Right kidney (tissue), 1 donor: ENCODE data around the gene EFEMP2.
"Not testable (repeated sequence)": the region's sequence is repeated elsewhere in the genome, so short reads cannot be mapped to it uniquely, and the experiment has no call there.

ENCODE experiments used
- DNase-seq: peaks from one replicate; pipeline ENCODE4 v3.0.0-alpha.2; 2016

EFEMP2 gene

DNA sequence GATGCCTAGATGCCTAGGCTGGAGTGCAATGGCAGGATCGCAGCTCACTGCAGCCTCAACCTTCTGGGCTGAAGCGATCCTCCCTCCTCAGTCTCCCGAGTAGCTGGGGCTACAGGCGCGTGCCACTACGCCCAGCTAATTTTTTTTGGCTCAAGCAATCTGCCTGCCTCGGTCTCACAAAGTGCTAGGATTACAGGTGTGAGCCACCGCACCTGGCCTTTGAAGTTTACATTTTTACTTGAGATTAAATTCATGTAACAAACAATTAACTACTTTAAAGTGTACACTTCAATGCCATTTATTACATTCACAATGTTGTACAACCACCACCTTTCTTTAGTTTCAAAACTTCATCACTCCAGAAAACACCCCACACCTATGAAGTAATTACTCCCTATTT is 31.1 kb upstream of the EFEMP2 start:
- no peak for DNase-seq

DNA sequence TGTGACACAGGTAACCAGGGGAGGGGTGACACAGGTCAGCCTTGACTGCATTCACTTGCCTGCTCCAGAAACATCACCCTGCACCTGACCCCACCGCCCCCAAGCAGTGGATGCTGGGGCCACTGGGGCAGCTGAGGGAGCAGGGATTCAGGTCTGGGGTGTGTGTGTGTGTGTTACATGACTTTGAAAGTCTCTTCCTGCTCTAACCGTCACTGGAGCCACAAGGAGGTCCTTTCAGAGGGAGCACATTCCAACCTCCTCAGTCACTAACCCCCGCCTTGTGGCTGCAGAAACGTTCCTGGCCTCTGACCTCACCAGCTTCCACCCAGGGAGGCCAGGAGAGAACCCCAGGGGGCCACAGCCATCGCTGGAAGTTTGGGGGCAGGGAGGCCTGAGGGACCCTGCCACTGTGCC is 30.5 kb upstream of the EFEMP2 start:
- no peak for DNase-seq

DNA sequence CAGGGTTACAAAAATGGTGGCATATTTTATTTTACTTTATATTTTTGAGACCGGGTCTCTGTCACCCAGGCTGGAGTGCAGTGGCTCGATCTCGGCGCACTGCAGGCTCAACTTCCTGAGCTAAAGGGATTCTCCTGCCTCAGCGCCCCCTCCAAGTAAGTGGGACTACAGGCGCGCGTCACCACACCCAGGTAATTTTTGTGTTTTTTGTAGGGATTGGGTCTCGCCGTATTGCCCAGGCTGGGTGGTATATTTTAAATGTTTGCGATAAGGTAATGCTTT is 28.2 kb upstream of the EFEMP2 start:
- no peak for DNase-seq

DNA sequence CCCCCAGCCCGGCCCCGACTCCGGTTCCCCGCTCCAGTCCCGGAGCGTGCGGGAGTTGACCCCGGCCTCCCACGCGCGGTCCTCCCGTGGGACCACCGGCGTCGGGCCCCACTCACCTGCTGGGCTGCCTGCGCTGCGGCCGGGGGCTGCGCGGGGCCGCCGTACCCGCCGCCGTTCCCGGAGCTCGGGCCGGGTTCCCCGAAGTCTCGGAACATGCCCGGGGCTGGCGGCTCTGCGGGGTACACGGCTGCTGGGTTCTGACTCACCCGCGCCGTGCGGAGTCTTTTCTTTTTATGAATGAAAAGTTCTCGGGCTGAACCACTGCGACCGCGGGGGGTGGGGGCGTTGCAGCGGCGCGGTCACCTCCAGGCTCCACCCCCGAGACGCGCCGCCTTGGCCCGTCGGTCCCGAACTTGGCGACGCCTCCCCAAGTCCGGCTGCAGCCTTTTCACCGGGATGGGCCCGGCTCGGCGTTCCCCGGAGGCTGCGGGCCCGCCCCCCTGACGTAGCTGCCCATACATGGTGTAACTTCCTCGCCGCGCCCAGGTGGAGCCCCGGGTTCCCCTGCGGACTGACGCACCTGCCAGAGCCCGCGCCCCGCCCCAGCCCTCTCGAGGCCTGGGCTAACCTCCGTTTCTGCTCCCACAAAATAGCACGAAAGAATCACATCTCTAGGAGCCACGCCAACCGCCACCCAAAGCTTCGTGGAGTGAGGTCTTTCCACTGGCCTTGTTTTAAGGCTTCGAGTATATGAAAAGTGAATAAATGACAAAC is 27.7 kb upstream of the EFEMP2 start, which contains the start of gene FOSL1:
Gene FOSL1, minus strand, starts transcription at position 264 of the 774 bp plus-strand sequence. Its CDS starts 49 bp downstream, at position 215.
- peak; percentile 71 for DNase-seq

DNA sequence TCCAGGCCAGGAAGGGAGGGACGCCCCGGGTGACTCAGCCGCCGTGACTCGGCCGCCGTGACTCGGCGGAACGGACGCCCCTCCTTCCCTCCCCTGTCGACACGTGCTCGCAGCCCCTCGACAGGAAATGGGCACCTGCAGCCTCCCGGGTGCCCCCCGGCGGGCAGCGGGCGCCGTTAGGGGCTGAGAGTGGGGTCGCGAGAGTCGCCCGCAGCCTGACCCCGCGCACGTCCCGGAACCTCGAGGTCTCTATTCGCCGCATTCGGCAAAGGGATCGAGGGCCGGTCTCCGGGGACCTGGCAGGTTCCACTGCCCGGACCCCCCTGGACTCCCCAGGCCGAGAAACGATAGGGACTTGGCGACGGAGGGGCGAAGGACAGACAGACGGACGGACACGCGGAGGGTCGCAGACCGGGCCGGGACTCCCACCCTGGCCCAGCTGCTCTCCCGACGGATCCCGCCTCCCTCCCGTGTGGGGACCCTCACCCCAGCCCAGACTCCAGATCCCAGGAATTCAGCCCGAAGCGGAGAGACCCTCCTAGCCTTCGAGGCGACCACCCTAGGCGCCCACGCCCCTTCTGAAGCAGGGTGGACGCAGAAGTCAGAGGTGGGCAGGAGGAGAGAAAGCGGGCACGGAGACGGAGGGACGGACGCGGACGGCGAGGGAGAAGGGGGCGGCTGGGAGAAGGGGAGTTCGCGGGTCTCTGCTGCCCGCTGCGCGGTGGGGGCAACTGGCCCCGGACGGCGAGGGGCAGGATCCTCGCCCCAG is 26.9 kb upstream of the EFEMP2 start:
- peak; percentile 49 for DNase-seq

DNA sequence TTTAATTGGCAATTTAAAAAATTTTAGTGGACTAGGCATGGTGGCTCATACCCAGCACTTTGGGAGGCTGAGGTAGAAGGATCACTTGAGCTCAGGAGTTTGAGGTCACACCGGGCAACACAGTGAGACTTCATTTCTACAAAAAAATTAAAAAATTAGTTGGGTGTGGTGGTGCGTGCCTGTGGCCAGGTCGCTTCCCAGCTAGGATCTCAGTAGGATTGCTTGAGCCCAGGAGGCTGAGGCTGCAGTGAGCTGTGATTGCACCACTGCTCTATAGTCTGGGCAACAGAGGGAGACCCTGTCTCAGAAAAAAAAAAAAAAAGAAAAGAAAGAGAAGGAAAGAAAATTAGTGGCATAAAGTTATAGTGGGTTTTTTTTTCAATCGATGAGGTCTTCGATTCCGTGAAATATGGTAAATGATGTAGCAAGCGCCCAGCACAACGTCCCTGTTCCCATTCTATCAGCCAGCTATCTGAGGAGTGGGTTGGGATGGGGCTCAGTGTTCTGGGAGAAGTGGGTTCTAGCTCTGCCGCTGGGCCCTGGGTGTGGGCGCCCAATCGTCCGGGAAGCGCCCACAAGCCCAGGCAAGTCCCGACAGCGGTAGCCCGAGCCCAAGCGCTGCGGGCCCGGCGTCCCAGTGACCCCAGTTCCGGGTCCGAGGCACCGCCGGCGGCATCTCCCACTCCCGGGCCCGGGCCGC is 26.2 kb upstream of the EFEMP2 start:
- no peak for DNase-seq

DNA sequence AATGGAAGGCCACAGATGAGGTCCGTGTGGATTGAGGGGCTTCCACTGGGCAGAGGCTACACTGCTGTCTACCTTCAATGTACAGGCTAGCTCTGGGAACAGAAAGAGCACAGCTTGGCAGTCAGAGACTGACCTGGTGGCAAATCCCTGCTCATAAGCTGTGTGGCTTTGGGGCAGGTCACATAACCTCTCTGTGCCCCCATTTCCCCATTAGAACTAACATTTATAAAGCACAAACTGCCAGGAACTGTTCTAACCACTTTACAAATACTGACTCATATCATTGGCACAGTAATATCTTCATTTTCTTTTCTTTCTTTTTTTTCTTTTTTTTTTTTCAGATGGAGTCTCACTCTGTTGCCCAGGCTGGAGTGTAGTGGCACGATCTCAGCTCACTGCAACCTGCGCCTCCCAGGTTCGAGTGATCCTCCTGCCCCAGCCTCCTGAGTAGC is 24.4 kb upstream of the EFEMP2 start:
- DNase-seq, result no peak

DNA sequence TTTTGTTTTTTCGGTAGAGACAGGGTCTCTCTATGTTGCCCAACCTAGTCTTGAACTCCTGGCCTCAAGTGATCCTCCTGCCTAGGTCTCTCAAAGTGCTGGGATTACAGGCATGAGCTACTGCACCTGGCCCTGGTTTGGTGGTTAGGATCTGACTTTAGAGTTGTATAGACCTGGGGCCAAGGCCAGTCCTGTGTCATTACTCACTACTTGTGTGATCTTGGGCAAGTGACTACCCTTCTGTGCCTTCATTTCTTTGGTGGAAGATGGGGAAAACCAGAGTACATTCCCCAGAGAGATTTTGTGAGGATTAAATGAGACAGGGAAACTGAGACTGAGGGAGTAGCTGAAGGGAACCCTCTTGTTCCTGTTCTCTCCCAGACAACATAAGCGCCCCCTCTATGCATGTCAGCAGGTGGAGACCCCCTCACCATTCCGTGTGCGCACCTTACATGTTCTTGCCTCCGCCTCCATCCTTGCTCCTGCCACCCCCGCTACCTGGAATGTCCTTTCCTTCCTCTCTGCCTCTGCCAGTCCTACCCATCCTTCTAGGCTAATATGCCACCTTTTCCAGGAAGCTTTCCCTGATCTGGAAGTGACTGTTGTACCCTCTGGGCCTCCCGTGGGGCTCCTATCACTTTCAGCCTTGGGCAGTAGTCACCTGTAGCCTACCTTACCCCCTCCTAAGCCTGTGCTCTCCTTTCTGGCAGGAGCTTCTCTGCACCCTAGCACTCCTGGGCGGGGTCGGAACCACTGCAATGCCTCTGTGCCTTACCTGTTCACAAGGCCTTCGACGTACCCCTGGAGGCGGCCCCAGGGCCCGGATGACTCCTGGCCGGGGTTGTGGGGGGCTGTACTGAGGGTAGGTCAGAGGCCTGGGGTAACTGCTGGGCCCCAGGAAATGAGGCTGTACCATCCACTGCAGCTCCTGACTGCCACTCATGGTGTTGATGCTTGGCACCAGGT is 23.7 kb upstream of the EFEMP2 start:
- DNase-seq, result no peak

DNA sequence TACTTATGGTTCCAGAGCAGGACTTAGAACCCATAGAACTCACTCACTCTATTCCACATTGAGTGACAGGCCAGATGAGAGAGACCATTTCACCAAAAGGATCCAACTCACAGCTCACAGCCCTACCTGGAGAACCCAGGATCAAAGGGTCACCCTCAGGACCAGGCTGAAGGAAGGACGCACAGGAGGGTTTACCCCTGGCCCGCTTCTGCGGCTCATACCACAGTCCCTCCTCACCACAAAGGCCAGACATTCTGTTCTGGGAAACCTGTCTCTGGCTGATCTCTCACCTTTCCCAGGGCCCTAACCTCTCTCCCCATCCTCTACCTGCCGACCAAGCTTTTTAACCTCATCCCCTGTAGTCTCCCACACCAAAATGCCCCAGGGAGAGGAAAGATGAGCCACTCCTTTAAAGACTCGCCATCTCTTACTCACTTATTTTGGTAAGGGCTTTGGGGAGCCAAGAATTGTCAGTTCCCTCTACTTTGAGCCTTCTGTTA is 22.9 kb upstream of the EFEMP2 start:
- DNase-seq, result no peak

DNA sequence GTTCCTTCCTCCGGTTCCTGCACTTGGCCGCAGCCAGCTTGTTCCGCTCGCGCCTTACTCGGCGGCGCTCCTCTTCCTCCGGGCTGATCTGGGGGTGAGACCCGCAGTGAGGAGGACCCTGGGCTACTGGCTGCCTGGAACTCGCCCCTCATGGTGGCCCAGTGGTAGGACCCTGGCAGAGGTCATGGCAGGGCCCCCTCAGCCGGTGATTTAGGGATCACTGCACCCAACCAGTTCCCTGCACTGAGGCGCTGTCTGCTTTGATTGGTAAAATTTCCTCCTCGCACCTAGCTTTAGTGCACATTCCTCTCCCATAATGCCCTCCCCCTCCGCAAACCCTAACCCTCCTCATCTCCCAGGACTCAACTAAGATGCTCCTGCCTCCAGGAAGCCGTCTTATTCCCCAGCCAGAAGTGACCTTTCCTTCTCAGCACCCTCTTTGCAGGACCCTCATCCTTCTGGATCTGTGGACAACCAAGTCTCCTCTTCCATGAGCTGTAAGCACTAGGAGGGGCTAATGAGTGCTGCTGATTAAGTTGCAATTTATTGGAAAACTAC is 21.5 kb upstream of the EFEMP2 start:
- no peak for DNase-seq

DNA sequence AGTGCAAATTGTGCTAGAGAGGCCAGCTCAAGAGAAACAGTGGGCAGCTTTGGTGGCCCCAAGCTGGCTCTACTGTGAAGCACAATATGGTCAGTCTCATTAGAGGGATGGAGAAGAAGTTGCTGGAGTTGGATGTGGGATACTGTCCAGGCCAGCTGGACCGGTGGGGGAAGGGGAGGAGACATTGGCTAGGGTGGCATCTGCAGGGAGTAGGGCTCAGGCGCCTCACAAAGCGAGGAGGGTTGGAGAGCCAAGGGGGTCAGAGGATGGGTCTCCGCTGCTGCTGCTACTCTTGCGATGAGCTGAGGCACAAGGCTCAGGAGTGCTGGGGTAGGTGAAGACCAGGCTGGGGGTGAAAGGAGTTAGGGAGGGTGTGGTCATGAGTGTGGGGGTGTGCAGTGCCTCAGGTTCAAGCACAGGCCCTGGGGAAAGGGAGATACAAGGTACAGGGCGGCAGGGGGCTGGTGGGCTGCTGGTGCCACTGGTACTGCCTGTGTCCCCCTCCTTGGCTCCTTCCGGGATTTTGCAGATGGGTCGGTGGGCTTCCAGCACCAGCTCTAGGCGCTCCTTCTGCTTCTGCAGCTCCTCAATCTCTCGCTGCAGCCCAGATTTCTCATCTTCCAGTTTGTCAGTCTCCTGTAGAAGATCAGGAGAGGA is 20.2 kb upstream of the EFEMP2 start:
- DNase-seq, result no peak

DNA sequence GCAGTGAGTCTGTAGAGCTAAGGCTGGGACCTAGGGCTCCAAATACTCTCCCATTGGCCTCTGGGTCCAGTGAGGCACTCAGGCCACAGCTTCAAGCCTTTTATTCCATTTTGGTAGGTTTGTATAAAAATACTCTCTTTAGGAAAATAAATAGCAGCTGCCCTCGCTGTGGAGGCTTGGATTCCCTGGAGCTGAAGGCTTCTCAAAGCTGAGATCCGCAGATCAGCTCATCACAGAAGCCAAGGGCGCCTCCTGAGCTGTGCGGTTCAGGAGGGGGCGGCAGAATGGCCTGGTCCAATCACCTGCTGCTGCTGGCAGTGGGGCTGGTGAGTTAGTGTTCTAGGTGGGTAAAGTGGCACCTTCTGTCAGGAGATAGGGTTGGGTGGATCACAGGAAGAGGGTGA is 19.5 kb upstream of the EFEMP2 start:
- DNase-seq, result not testable (repeated sequence)

DNA sequence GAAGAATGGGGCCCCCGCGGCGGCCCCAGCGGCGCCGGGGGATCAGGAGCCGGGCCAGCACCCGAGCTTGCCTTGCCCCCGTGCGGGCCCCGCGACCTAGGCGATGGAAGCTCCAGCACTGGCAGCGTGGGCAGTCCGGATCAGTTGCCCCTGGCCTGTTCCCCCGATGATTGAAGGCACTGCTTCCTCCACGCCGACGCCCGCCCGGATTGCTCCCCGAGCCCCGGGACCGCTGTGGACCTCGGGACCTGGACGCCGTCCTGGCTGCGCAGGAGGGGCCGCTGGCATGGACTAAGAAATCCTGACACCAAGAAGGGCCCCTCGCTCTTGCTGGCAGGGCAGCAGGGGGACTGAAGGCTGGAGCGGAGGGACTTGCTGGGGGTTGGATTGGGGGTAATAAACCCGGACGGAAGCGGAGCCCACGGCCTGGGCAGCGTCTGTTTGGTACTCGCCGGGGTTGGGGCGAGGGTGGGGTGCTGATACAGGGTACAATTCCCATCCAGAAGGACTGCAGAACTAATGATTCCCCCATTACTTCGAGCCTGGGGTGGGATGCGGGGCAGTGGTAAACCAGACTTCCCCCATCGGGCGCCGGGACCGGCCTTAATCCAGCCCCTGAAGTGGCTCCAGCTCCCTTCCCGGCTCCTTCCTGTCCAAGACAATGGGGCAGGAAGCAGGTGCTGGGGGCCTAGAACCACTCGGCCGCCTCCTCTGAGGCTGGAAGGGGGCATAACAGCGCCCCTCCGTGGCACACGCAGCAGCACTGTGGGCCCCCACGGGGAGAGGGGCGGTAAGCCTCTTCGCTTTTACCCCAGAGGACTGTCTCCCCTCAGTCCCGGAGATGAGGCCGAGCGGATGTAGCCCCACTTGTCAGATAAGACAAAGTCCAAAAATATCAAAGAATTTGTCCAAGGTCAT is 18.9 kb upstream of the EFEMP2 start:
- DNase-seq, result peak; percentile 35

DNA sequence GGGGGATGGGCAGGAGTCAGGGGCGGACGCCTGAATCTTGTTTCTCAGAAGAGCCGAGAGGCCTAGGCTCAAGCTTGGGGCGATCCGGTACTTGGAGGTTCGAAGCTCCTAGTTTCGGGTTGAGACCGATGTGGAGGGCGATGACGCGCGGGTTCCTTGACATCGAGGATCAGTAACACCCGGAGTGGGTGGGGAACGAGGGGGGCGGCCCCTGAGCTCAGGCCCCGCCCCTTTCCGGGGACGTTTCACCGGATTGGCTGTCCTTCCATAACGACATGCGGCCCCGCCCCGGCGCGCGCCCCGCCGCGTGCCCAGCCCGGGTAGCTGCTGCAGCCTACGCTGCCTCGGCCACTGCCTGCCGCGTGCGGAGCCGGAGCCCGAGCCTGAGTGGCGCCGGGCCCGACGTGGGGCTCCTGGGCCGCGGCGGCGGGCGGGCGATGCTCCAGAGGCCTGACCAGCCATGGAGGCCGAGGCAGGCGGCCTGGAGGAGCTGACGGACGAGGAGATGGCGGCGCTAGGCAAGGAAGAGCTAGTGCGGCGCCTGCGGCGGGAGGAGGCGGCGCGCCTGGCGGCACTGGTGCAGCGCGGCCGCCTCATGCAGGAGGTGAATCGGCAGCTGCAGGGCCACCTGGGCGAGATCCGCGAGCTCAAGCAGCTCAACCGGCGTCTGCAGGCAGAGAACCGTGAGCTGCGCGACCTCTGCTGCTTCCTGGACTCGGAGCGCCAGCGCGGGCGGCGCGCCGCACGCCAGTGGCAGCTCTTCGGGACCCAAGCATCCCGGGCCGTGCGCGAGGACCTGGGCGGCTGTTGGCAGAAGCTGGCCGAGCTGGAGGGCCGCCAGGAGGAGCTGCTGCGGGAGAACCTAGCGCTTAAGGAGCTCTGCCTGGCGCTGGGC is 18.0 kb upstream of the EFEMP2 start, which contains the start of gene CCDC85B:
Gene CCDC85B, plus strand, starts transcription at position 350 of the 895 bp plus-strand sequence. Its CDS starts 111 bp downstream, at position 461.
- peak; percentile 99 for DNase-seq

DNA sequence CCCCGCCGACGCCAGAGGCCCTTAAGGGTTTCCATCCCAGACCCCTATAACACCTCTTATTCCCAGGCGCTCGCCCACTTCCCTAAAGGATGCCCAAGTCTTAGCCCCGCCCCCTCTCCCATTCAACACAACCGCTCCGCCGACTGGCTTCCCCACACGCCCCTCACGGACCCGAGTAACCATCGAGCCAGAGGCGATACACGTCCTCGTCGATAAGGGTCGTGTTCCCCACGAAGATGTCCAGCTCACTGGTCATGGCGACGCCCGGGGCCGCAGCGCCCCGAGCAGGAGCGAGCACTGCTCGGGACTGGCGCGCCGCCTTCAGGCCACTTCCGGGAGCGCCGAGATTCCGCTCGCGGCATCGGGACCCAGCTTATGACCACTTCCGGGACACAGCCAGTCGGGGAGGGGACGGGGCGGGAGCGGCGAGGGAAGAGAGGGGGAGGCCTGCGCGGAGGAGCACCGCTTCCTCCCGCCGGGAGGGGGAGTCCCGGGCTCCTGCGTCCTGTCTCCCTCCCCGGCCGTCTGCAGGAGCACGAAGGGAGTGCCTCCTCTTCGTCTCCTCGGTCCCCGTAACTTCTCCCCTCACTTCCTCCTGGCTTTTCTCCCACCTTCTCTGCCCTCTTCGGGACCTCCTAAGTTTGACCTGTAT is 15.7 kb upstream of the EFEMP2 start, which contains the start of gene FIBP:
Gene FIBP, minus strand, starts transcription at position 309 of the 652 bp plus-strand sequence. Its CDS starts 53 bp downstream, at position 256.
- peak; percentile 95 for DNase-seq

DNA sequence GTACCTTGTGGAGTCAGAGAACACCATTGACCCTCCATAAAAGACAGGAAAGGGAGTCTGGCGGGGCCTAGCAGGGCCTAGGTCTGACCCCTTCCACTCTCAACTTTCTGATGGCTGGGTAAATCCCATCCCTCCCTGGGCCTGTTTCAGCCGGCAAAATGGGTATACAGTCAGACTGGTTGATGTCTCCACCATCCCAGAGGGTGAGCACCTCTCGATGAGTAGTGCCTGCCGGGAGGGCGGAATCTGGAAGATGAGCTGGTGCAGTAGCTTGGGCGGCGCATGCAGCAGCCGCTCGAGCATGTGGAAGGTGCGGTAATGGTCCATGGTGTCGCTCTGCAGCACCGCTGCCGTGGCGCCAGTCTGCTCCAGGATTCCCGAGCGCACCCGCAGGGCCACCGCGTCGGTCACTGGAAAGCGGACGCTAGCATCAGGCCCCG is 15.1 kb upstream of the EFEMP2 start:
- no peak for DNase-seq

DNA sequence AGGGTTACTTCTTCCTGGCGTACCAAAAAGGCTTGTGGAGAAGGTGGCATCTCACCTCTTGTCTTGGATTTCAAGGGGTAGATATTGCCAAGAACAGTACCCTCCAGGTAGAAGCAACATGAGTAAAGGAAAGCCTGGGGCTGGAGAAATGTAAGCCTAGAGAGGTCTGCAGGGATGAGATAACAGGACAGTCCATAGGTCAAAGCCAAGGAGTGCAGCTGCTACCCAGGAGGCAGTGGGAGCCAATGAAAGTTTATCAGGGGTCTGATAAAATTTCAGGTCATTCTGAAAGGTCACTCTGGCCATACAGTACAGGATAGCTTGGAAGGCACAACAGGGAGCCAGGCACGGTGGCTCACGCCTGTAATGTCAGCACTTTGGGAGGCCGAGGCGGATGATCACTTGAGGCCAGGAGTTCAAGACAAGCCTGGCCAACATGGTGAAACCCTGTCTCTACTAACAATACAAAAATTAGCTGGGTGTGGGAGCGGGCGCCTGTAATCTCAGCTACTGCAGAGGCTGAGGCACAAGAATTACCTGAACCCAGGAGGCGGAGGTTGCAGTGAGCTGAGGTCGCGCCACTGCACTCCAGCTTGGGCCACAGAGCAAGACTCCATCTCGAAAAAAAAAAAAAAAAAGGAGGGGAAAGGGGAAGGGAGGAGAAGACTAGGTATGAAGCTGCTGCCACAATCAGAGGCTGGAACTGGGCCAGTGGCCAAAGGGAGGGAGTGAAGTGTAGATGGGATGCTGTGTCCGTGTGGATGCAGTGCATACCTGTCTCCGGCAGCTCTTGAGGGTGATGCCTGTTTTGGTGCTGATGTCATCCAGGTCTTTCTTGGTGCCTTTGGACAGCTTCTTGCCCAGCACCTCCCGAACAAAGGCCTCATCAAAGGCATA is 14.5 kb upstream of the EFEMP2 start:
- no peak for DNase-seq
